NCI-H2171 (cell line): ENCODE data around the gene IKZF3.
"Not testable (repeated sequence)": the region's sequence is repeated elsewhere in the genome, so short reads cannot be mapped to it uniquely, and the experiment has no call there.

Experiments
- DNase-seq: peaks from one replicate; lab custom pipeline; 2025; lab: John Stamatoyannopoulos, UW

Gene IKZF3

GRCh38 chr17:39716879-39717536, 147.1 kb downstream of the IKZF3 start:
- DNase-seq: no peak

- no peak for DNase-seq
Measured at GRCh38 chr17:39716073-39716818, 147.9 kb downstream of the IKZF3 start.

GRCh38 chr17:39715375-39716072, 148.6 kb downstream of the IKZF3 start:
- DNase-seq: no peak

GRCh38 chr17:39714234-39714633, 149.9 kb downstream of the IKZF3 start:
- no peak for DNase-seq

- DNase-seq: no peak
Measured at GRCh38 chr17:39711851-39712250, 152.3 kb downstream of the IKZF3 start.

GRCh38 chr17:39711071-39711470, 153.0 kb downstream of the IKZF3 start:
- not testable (repeated sequence) for DNase-seq

- no peak for DNase-seq
Measured at GRCh38 chr17:39709998-39710964, 153.8 kb downstream of the IKZF3 start.

- no peak for DNase-seq
Measured at GRCh38 chr17:39709319-39709997, 154.7 kb downstream of the IKZF3 start.
